Progenitor cell of endocrine pancreas (in vitro differentiated cells): ENCODE data around the gene RNF144B. TPM values are rescaled to one million over a fixed set of nuclear protein-coding genes. Genes with fewer than 3 reads are reported as not detected.
"Not testable (repeated sequence)": the region's sequence is repeated elsewhere in the genome, so short reads cannot be mapped to it uniquely, and the experiment has no call there.

Source experiments
- DNase-seq: peaks from one replicate; pipeline ENCODE4 v3.0.0; 2021; ENCODE audit warnings: low spot score; ENCODE audit not compliant: unreplicated experiment
- H3K27ac Mint-ChIP-seq: 2 replicates; pipeline ENCODE4 v1.8.0; 2021; ENCODE audit warnings: mild to moderate bottlenecking, moderate library complexity, mixed read lengths
- H3K27me3 Mint-ChIP-seq: 2 replicates; pipeline ENCODE4 v1.8.0; 2021; ENCODE audit warnings: mixed read lengths
- H3K36me3 Mint-ChIP-seq: 2 replicates; pipeline ENCODE4 v1.8.0; 2022; ENCODE audit warnings: mixed read lengths; ENCODE audit not compliant: insufficient read depth
- H3K4me1 Mint-ChIP-seq: 2 replicates; pipeline ENCODE4 v1.8.0; 2021; ENCODE audit warnings: low read depth, mixed read lengths
- H3K4me3 Mint-ChIP-seq: 2 replicates; pipeline ENCODE4 v1.8.0; 2021; ENCODE audit warnings: low read depth, mild to moderate bottlenecking, moderate library complexity, mixed read lengths
- H3K9me3 Mint-ChIP-seq: 2 replicates; pipeline ENCODE4 v1.8.0; 2021; ENCODE audit warnings: low read depth, mixed read lengths
- total RNA-seq: library from RNA; stranded (reverse); gene quantifications from 2 replicates; pipeline ENCODE4 v1.2.1, GENCODE V29; 2021
- TF ChIP-seq, protein P1 (sequence below): fragments of 200-600 bp; sonication (generic); IDR thresholded peaks from one replicate; pipeline ENCODE4 v1.5.0; 2021; ENCODE audit warnings: antibody characterized with exemption, mild to moderate bottlenecking; ENCODE audit not compliant: unreplicated experiment

The RNF144B gene
- total RNA-seq, 1 donor from 2014 or later: 3.1 TPM

DNA sequence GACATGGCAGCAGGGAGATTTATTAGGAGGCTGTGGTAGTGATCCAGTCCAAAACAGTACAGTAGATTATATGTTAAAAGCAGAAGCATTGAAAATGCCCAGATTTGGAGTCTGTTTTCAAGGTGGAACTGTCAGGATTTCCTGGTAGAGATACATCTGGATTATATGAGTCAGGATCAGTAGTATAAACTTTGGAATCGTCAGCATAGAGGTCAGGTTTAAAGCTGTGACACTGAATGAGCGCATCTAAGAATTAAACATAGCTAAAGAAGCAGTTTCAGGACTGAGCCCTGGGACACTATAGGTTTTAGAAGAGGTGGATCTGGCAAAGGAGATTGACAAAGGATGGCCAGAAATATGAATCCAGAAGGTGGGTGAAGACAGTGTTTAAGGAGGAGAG lies 60.4 kb downstream of the RNF144B start:
- H3K4me1 Mint-ChIP-seq: no peaks in the 10 kb centered on the region
- no peaks in the 10 kb centered on the region for H3K27me3 Mint-ChIP-seq
- no peak overlapping the region for H3K4me3 Mint-ChIP-seq
- no peaks in the 10 kb centered on the region for H3K9me3 Mint-ChIP-seq
- no peak for DNase-seq
- no peak overlapping the region for H3K27ac Mint-ChIP-seq
- H3K36me3 Mint-ChIP-seq: no peaks in the 10 kb centered on the region
- TF ChIP-seq, protein P1, sequence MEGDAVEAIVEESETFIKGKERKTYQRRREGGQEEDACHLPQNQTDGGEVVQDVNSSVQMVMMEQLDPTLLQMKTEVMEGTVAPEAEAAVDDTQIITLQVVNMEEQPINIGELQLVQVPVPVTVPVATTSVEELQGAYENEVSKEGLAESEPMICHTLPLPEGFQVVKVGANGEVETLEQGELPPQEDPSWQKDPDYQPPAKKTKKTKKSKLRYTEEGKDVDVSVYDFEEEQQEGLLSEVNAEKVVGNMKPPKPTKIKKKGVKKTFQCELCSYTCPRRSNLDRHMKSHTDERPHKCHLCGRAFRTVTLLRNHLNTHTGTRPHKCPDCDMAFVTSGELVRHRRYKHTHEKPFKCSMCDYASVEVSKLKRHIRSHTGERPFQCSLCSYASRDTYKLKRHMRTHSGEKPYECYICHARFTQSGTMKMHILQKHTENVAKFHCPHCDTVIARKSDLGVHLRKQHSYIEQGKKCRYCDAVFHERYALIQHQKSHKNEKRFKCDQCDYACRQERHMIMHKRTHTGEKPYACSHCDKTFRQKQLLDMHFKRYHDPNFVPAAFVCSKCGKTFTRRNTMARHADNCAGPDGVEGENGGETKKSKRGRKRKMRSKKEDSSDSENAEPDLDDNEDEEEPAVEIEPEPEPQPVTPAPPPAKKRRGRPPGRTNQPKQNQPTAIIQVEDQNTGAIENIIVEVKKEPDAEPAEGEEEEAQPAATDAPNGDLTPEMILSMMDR: no peak

DNA sequence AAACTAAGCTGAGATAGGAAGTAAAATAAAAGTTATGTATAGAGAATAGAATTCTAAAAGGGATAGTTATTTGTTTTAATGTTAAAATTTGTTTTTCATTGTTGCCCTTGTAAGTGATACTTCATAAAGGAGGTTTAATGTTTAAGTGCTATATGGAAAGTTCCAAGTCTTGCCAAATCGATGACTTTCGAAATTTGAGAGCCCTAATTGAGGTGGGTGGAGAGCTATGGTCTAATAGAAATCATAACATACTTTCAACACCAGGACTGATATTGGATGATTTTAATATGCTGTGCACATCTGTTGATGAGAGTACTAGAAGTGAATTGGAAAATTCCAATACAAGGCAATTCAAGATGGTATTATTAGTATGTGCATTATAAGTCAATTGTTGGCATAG lies 64.6 kb downstream of the RNF144B start:
- Mint-ChIP-seq H3K4me3 (no peak overlapping the region), H3K4me1 (no peaks in the 10 kb centered on the region), H3K27me3 (no peaks in the 10 kb centered on the region), H3K9me3 (no peaks in the 10 kb centered on the region), H3K36me3 (no peaks in the 10 kb centered on the region), H3K27ac (no peak overlapping the region)
- TF ChIP-seq, protein P1: no peak
- DNase-seq: no peak

DNA sequence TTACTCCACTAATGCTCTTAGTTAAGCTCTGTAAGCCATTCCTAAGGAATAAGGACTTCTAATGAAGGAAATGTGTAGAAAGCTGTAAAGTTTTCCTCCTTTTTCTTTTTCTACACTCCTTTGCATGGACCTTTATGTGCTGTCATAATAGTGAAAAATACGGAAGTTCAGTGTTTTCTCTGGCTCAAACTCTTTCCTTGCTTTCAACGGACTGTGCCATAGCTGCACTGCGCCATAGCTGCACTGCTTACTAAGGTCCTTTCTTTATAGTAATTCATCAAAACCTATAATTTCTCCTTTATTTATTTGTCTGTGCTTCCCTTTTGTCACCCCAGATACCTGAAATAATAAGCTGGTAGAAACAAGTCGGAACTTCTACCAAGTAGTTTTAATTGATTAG lies 67.3 kb downstream of the RNF144B start:
- no peaks in the 10 kb centered on the region for H3K4me1 Mint-ChIP-seq
- TF ChIP-seq, protein P1: no peak
- H3K9me3 Mint-ChIP-seq: no peaks in the 10 kb centered on the region
- H3K4me3 Mint-ChIP-seq: no peak overlapping the region
- DNase-seq: no peak
- H3K36me3 Mint-ChIP-seq: peaks cover 1% of the 10 kb centered on the region
- no peaks in the 10 kb centered on the region for H3K27me3 Mint-ChIP-seq
- no peak overlapping the region for H3K27ac Mint-ChIP-seq

DNA sequence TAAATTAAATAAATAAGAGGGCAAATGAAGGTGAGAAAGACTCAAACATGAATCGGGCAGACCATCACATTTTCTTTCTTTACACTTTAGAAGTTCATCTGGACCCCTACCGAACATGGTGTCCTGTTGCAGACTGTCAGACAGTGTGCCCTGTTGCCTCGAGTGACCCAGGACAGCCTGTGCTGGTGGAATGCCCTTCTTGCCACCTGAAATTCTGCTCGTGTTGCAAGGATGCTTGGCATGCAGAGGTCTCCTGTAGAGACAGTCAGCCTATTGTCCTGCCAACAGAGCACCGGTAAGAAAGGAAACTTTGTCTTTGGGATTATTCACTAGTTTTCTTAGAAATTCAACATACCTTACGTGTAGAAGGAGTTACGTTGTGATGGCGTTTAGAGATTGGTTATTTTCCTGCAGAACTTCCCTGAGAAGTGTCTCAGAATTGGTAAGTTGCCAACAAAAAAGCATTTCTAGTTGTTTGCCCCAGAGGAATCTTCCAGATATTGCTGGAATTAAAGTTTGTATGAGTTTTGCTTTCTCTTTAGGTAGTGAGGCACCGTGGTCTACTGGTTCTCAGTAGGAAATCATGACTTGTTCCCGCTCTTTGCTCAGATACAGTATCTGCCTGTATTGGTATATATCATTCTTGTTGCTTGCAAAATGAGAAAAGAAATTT lies 70.1 kb downstream of the RNF144B start:
- TF ChIP-seq, protein P1: no peak
- Mint-ChIP-seq H3K9me3 (no peaks in the 10 kb centered on the region), H3K4me3 (no peak overlapping the region), H3K36me3 (peaks cover 1% of the 10 kb centered on the region), H3K27ac (no peak overlapping the region), H3K4me1 (no peaks in the 10 kb centered on the region), H3K27me3 (no peaks in the 10 kb centered on the region)
- no peak for DNase-seq

DNA sequence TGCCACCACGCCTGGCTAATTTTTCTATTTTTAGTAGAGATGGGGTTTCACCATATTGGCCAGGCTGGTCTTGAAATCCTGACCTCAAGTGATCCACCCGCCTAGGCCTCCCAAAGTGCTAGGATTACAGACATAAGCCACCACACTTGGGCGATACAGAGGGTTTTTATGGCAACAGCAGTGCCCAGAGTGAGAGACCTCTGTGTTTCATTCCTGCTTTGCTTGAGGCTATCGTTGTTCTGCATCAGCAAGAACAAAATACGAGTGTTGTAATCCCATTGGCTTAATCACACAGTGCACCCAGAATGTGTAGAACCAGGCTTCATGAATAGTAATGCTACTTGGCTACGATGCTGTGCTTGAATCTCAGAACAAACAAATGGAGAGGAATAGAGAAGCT lies 70.9 kb downstream of the RNF144B start:
- DNase-seq, H3K36me3 Mint-ChIP-seq, H3K4me3 Mint-ChIP-seq, H3K27me3 Mint-ChIP-seq, H3K9me3 Mint-ChIP-seq, H3K4me1 Mint-ChIP-seq, H3K27ac Mint-ChIP-seq: not testable (repeated sequence)

DNA sequence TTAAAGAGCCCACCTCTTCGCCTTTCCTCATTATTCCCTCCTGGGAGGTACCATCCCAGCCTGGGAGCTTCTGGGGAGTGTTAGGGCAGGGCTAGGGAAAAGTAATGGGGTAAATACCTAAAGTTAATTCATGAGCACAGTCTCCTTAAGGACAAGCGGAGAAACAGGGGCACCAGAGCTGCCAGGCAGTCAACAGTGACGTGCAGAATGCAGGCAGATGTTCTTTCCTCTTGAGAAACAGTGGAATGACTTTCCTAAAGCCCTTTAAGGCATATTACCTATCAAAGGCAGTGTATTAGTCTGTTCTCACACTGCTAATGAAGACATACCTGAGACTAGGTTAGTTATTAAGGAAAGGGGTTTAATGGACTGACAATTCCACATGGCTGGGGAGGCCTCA lies 76.3 kb downstream of the RNF144B start:
- TF ChIP-seq, protein P1: no peak
- H3K4me3 Mint-ChIP-seq: no peak overlapping the region
- no peak for DNase-seq
- no peaks in the 10 kb centered on the region for H3K9me3 Mint-ChIP-seq
- H3K36me3 Mint-ChIP-seq: peaks cover 1% of the 10 kb centered on the region
- H3K4me1 Mint-ChIP-seq: peaks cover 5% of the 10 kb centered on the region
- no peaks in the 10 kb centered on the region for H3K27me3 Mint-ChIP-seq
- no peak overlapping the region for H3K27ac Mint-ChIP-seq
